Transverse colon (tissue), 4 donors: ENCODE measurements around the gene C1QB. TPM values are rescaled to one million over a fixed set of nuclear protein-coding genes. Genes with fewer than 3 reads are reported as not detected.
A peak's percentile ranks its signal among the peaks of the same experiment; 100 is the strongest.

Source experiments
- DNase-seq: peaks from one replicate; pipeline ENCODE4 v3.0.0-alpha.2; 2019
- H3K27ac ChIP-seq, 4 donors: fragments of 200-600 bp; sonication (generic); 2 replicates each; pipeline ENCODE4 v1.5.1; 2016 to 2018; ENCODE audit warnings: inconsistent platforms in 4 of 4
- H3K27me3 ChIP-seq: fragments of 200-600 bp; sonication (generic); 2 replicates; pipeline ENCODE4 v1.5.1; 2017; ENCODE audit warnings: inconsistent platforms
- H3K36me3 ChIP-seq, 4 donors: fragments of 200-600 bp; sonication (generic); 2 replicates each; pipeline ENCODE4 v1.5.1; 2017 to 2019; ENCODE audit warnings: inconsistent platforms in 4 of 4
- H3K4me1 ChIP-seq, 4 donors: fragments of 200-600 bp; sonication (generic); 2 replicates each; pipeline ENCODE4 v1.5.1; 2017 to 2020; ENCODE audit warnings: inconsistent platforms in 4 of 4
- H3K4me3 ChIP-seq, 4 donors: fragments of 200-600 bp; sonication (generic); 1 replicate in 1 of 4; 2 replicates in 3 of 4; pipeline versions ENCODE4 v1.5.1 to v1.6.1; 2017 to 2019; ENCODE audit warnings: inconsistent platforms in 4 of 4
- H3K9me3 ChIP-seq, 2 donors: fragments of 200-600 bp; sonication (generic); 2 replicates each; pipeline ENCODE4 v1.5.1; 2017 to 2019; ENCODE audit warnings: inconsistent platforms in 2 of 2
- CTCF ChIP-seq, 5 experiments: fragments of 200-600 bp in 3 of 5; fragments of 450-650 bp in 2 of 5; sonication (generic) in 3 of 5; IDR thresholded peaks; 1 replicate in 2 of 5; 2 replicates in 3 of 5; pipeline ENCODE4 v1.5.1; 2016 to 2017; ENCODE audit warnings: antibody characterized with exemption in 5 of 5, inconsistent platforms in 3 of 5, mild to moderate bottlenecking in 2 of 5, moderate library complexity in 1 of 5
- EP300 ChIP-seq: sonication (generic); formaldehyde crosslinking; IDR thresholded peaks from one replicate; pipeline ENCODE4 v1.6.1; 2017; ENCODE audit warnings: antibody characterized with exemption, low read depth
- POLR2A ChIP-seq: fragments of 450-650 bp; IDR thresholded peaks from one replicate; pipeline ENCODE4 v1.6.1; 2016; ENCODE audit warnings: antibody characterized with exemption, mild to moderate bottlenecking, moderate library complexity
- POLR2AphosphoS5 ChIP-seq, 3 donors: sonication (generic); formaldehyde crosslinking; IDR thresholded peaks; one replicate each; pipeline ENCODE4 v1.6.1; 2016; ENCODE audit warnings: antibody characterized with exemption in 3 of 3
- WGBS, 2 donors: methylation state at CpG; one replicate each; pipeline ENCODE4 v1.1.5; 2018; ENCODE audit warnings: low coverage in 1 of 2; 5-methylcytosine and 5-hydroxymethylcytosine counted together
- in situ Hi-C, 4 donors: fragments of 200-750 bp; cut with MboI; loops; one replicate each; pipeline versions ENCODE4 v1.15.0 to v1.15.1; 2017; ENCODE audit warnings: low sequenced_read_pairs in 3 of 4, low pct_ligation_motif_present in 1 of 4, low pct_unique_long_range_greater_than_20kb in 1 of 4
- intact Hi-C: fragments of 100-400 bp; cut with DNase I; formaldehyde crosslinking; loops from one replicate; pipeline ENCODE4 v1.15.1; 2023; ENCODE audit warnings: low total_unique reads
- total RNA-seq, 4 donors: library from RNA; depleted of rRNA; stranded (reverse); fragments of >200 nt; gene quantifications; one replicate each; pipeline ENCODE4 v1.1.0, GENCODE V29; 2016

The C1QB gene
- total RNA-seq, 4 donors from 2014 or later: 62.9 to 163 (median 118) TPM

GRCh38 chr1:22658385-22659163, 5.5 kb downstream of the C1QB start:
- in situ Hi-C loops: no loop called here

GRCh38 chr1:22660716-22661241, 7.7 kb downstream of the C1QB start:
- TF ChIP-seq CTCF (IDR thresholded peaks at IDR 0.05) (no peak), POLR2A (no peak), POLR2AphosphoS5 (IDR thresholded peaks at IDR 0.05) (no peak), EP300 (no peak)
- no peak for DNase-seq
- intact Hi-C loops: no loop called here
- in situ Hi-C loops: no loop called here
- Histone ChIP-seq H3K36me3 (no peaks in the 10 kb centered on the region), H3K4me3 (no peak overlapping the region), H3K4me1 (no peaks in the 10 kb centered on the region), H3K27me3 (peaks cover 18% of the 10 kb centered on the region), H3K9me3 (no peaks in the 10 kb centered on the region), H3K27ac (no peak overlapping the region)
- 95 to 100% methylated on average over 1 to 19 of the region's 19 CpGs for WGBS, 2 donors

More at GRCh38 chr1:22658385-22659163, 5.5 kb downstream of the C1QB start:
- H3K4me3 ChIP-seq: no peak overlapping the region
- WGBS, 2 donors: 49 to 53% methylated on average over 3 of the region's 3 CpGs
- H3K27me3 ChIP-seq: peaks cover 28% of the 10 kb centered on the region
- intact Hi-C loops: no loop called here
- no peak overlapping the region for H3K27ac ChIP-seq
- H3K36me3 ChIP-seq: no peaks in the 10 kb centered on the region
- no peaks in the 10 kb centered on the region for H3K9me3 ChIP-seq
- DNase-seq: no peak
- no peaks in the 10 kb centered on the region for H3K4me1 ChIP-seq
- TF ChIP-seq POLR2A: no peak
- TF ChIP-seq EP300: no peak
- no peak for TF ChIP-seq CTCF (IDR thresholded peaks at IDR 0.05)
- TF ChIP-seq POLR2AphosphoS5 (IDR thresholded peaks at IDR 0.05): no peak

- no peak for TF ChIP-seq EP300
- TF ChIP-seq POLR2AphosphoS5 (IDR thresholded peaks at IDR 0.05): no peak
- no peak for TF ChIP-seq POLR2A
- no peak for TF ChIP-seq CTCF (IDR thresholded peaks at IDR 0.05)
- H3K4me1 ChIP-seq: no peaks in the 10 kb centered on the region
- in situ Hi-C loops: no loop called here
- intact Hi-C loops: no loop called here
- H3K27ac ChIP-seq: no peak overlapping the region
- 74 to 79% methylated on average over 2 of the region's 2 CpGs for WGBS, 2 donors
- peaks cover 7% of the 10 kb centered on the region for H3K27me3 ChIP-seq
- H3K4me3 ChIP-seq: no peak overlapping the region
- DNase-seq: no peak
- no peaks in the 10 kb centered on the region for H3K36me3 ChIP-seq
- H3K9me3 ChIP-seq: no peaks in the 10 kb centered on the region
These were observed 8.8 kb downstream of the C1QB start for GRCh38 chr1:22661880-22662279.

- H3K4me3 ChIP-seq: no peak overlapping the region
- peak; percentile 22 for DNase-seq
- intact Hi-C loops (no loop called here), in situ Hi-C loops (no loop called here)
- no peak for TF ChIP-seq POLR2AphosphoS5 (IDR thresholded peaks at IDR 0.05)
- no peak for TF ChIP-seq POLR2A
- no peak for TF ChIP-seq CTCF (IDR thresholded peaks at IDR 0.05)
- no peaks in the 10 kb centered on the region for H3K36me3 ChIP-seq
- no peaks in the 10 kb centered on the region for H3K4me1 ChIP-seq
- H3K27ac ChIP-seq: no peak overlapping the region
- WGBS, 2 donors: 62 to 80% methylated on average over 2 to 5 of the region's 5 CpGs
- peaks cover 2% of the 10 kb centered on the region for H3K27me3 ChIP-seq
- H3K9me3 ChIP-seq: no peaks in the 10 kb centered on the region
These were observed 9.3 kb downstream of the C1QB start for GRCh38 chr1:22662318-22662717.
